ENCODE results near the gene KCNK18. TPM values are rescaled to one million over a fixed set of nuclear protein-coding genes. Genes with fewer than 3 reads are reported as not detected.

The KCNK18 gene
- total and polyA plus RNA-seq, 10 of the 15 experiments (the other 5 are each of a cell fraction or from before 2014, with no cell fraction given), result not detected

DNA sequence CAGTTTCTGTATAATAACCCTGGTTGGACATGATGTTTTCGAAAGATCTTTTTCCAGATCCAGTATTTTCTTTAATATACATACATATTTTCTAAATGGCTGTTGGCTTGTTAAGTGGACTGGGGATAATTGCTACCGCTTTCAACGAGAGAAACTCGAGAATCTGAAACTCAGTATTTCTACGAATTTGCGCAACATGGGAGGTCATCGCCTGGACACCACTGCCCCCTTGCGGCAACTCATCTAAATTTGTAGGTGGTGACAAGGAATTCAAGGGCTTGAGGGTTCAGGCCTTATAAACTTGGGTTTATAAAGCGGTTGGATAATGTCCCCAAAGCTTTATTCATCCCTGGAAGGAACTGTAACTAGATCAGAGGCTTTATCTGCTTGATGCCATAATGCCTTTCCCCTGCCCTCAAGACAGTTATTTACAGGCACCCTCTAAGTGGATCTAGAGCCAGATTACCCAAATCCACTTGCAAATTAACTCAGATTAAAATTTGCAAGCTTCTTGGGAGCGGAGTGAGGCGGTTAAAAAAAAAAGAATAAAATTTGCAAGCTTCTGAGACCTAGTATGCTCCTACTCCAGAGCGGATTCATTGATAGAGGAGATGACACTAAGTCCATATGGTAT is 21.3 kb upstream of the KCNK18 start:
- Histone ChIP-seq H3K36me3 (ENCODE audit: control insufficient read depth in 2 of 2, insufficient read depth in 2 of 2, low read length in 1 of 2) (no peaks in the 10 kb centered on the region), H2AFZ (ENCODE audit: control insufficient read depth, low read depth, low read length) (peak overlapping the region; percentile 88), H3K9ac (ENCODE audit: control insufficient read depth, insufficient read depth, low read length) (no peak overlapping the region), H3K9me3 (replicated peaks; ENCODE audit: control insufficient read depth, insufficient read depth, low read length) (no peaks in the 10 kb centered on the region), H3K4me2 (ENCODE audit: control insufficient read depth, insufficient read depth) (peak overlapping the region; percentile 73), H3K4me1 (ENCODE audit: control insufficient read depth, insufficient read depth, low read length) (peaks cover 7% of the 10 kb centered on the region), H3K27ac (ENCODE audit: control insufficient read depth, insufficient read depth) (no peak overlapping the region), H4K20me1 (ENCODE audit: control insufficient read depth, insufficient read depth) (no peaks in the 10 kb centered on the region), H3K4me3 (no peak overlapping the region), H3K79me2 (ENCODE audit: control insufficient read depth, insufficient read depth, low read length) (no peaks in the 10 kb centered on the region), H3K27me3 (replicated peaks in 1 of 2; ENCODE audit: control insufficient read depth in 2 of 2, insufficient read depth in 2 of 2, low read length in 1 of 2) (no peaks in the 10 kb centered on the region; a peak in 1 of 4 replicates)
- ChIA-PET CTCF (interaction anchor here (0.6 to 11.2 kb wide), 23 partner anchors 9 to 869 kb away, joined by 3 to 286 read pairs (median 7); partner anchors contain the start of gene ENO4), RAD21 (ENCODE audit: unreplicated experiment) (interaction anchor here (0.6 to 3.1 kb wide), 7 partner anchors 31 to 494 kb away, joined by 3 to 68 read pairs (median 5); no protein-coding TSS in a partner anchor), SMC1A (ENCODE audit: uncharacterized antibody, unreplicated experiment) (interaction anchor here (1.0 to 3.3 kb wide), 5 partner anchors 380 to 494 kb away, joined by 3 to 72 read pairs (median 4); no protein-coding TSS in a partner anchor), POLR2A (no interaction called here)
- WGBS (ENCODE audit: insufficient coverage, insufficient replicate concordance, low lambda C conversion rate, missing lambda C conversion rate), result 7% methylated on average over 12 of the region's 12 CpGs
- in situ Hi-C loops (cut with MboI), result loop anchor here (5.0 kb wide), 2 partner anchors 384 to 494 kb away; no protein-coding TSS in a partner anchor
- DNase-seq (ENCODE audit: low read depth, low spot score), result peak; percentile 19
- no TSS peak for BruUV-seq (replicated peaks)
- intact Hi-C loops (cut with micrococcal nuclease; ENCODE audit: unreplicated experiment), result loop anchor here (1.0 to 10.0 kb wide), 3 partner anchors 181 to 494 kb away; no protein-coding TSS in a partner anchor
- TF ChIP-seq E2F4 (IDR thresholded peaks at IDR 0.05; ENCODE audit: low read depth, low read length) (no peak), SMC3 (IDR thresholded peaks at IDR 0.05; ENCODE audit: borderline replicate concordance, low read length) (peak; percentile 52), KLF5 (IDR thresholded peaks at IDR 0.05; ENCODE audit: partially characterized antibody) (no peak), RAD21 (IDR thresholded peaks at IDR 0.05; ENCODE audit: insufficient read depth, low read depth, low read length) (peak; percentile 88), HSF1 (IDR thresholded peaks at IDR 0.05; ENCODE audit: low read depth, low read length) (no peak), SIN3A (IDR thresholded peaks at IDR 0.05; ENCODE audit: low read depth, low read length) (no peak), POLR2AphosphoS2 (IDR thresholded peaks at IDR 0.05; ENCODE audit: low read depth, low read length) (no peak), CBFB (IDR thresholded peaks at IDR 0.05; ENCODE audit: low read depth) (no peak), CEBPB (IDR thresholded peaks at IDR 0.05; ENCODE audit: borderline replicate concordance in 1 of 2, low read depth in 2 of 2, low read length in 2 of 2) (peak in 1 of 2 experiments; percentile 83; a peak in 1 of 4 replicates), HCFC1 (IDR thresholded peaks at IDR 0.05; ENCODE audit: low read length) (no peak), YY1 (IDR thresholded peaks at IDR 0.05; ENCODE audit: low read depth, low read length) (peak; percentile 42; the same call in 1 of the 2 replicates), CTCF (IDR thresholded peaks at IDR 0.05 in 2 of 3, conservative IDR thresholded peaks at IDR 0.05 in 1 of 3; ENCODE audit: control insufficient read depth in 2 of 3, extremely low read depth in 1 of 3, insufficient read depth in 1 of 3, low read depth in 3 of 3, low read length in 3 of 3) (peak; percentile 77 to 80 (median 78))
- FAIRE-seq, result peak; percentile 95
- peak; percentile 78 for ATAC-seq

Data from GM12878 (cell line).